HCT116 (cell line): ENCODE data around the gene ATRN.

Experiments used
- CBX3 ChIP-seq: IDR thresholded peaks from 2 replicates; pipeline ENCODE4 v1.6.1; 2012; ENCODE audit warnings: low read depth
- ELF1 ChIP-seq: IDR thresholded peaks from 2 replicates; pipeline ENCODE4 v1.6.1; 2012; ENCODE audit warnings: low read depth, borderline replicate concordance
- EZH2 ChIP-seq: fragments of 200-600 bp; sonication (generic); IDR thresholded peaks from 2 replicates; pipeline ENCODE4 v1.6.1; 2017; ENCODE audit warnings: antibody characterized with exemption, mixed run types
- EZH2phosphoT487 ChIP-seq: fragments of 200-600 bp; IDR thresholded peaks from 2 replicates; pipeline ENCODE4 v1.6.1; 2018; ENCODE audit warnings: antibody characterized with exemption, borderline replicate concordance
- JUND ChIP-seq: IDR thresholded peaks from 2 replicates; pipeline ENCODE4 v1.6.1; 2012
- POLR2A ChIP-seq: IDR thresholded peaks from 2 replicates; pipeline ENCODE4 v1.7.0; 2011; ENCODE audit warnings: borderline replicate concordance; ENCODE audit not compliant: insufficient read depth, insufficient read length; ENCODE audit errors: extremely low read depth
- POLR2AphosphoS5 ChIP-seq: IDR thresholded peaks from 2 replicates; pipeline ENCODE4 v1.6.1; 2011; ENCODE audit warnings: mild to moderate bottlenecking, low read depth, low read length, moderate library complexity
- RAD21 ChIP-seq: IDR thresholded peaks from 2 replicates; pipeline ENCODE4 v1.6.1; 2012; ENCODE audit warnings: low read depth, mild to moderate bottlenecking
- SP1 ChIP-seq: IDR thresholded peaks from 2 replicates; pipeline ENCODE4 v1.6.1; 2012; ENCODE audit warnings: low read depth
- TCF7L2 ChIP-seq: IDR thresholded peaks from 2 replicates; pipeline ENCODE4 v1.7.0; 2011; ENCODE audit warnings: borderline replicate concordance, inconsistent platforms; ENCODE audit not compliant: insufficient read depth, insufficient read length; ENCODE audit errors: extremely low read depth
- ZFX ChIP-seq: fragments of 450-650 bp; IDR thresholded peaks from 2 replicates; pipeline ENCODE4 v1.6.1; 2017
- TF ChIP-seq, protein P1 (sequence below), 3 experiments: fragments of 200-600 bp in 1 of 3; sonication (generic) in 1 of 3; IDR thresholded peaks in 2 of 3; conservative IDR thresholded peaks in 1 of 3; 2 replicates each; pipeline ENCODE4 v1.5.1; 2012 to 2017; ENCODE audit warnings: low read depth in 2 of 3, low read length in 2 of 3, antibody characterized with exemption in 1 of 3, borderline replicate concordance in 1 of 3, control low read depth in 1 of 3, mild to moderate bottlenecking in 1 of 3, mixed read lengths in 1 of 3, mixed run types in 1 of 3, moderate library complexity in 1 of 3; ENCODE audit not compliant: insufficient read depth in 1 of 3
- TF ChIP-seq, protein P2 (sequence below): IDR thresholded peaks from 2 replicates; pipeline ENCODE4 v1.6.1; 2012; ENCODE audit warnings: low read depth
- TF ChIP-seq, protein P3 (sequence below): IDR thresholded peaks from 2 replicates; pipeline ENCODE4 v1.6.1; 2012

DNA sequence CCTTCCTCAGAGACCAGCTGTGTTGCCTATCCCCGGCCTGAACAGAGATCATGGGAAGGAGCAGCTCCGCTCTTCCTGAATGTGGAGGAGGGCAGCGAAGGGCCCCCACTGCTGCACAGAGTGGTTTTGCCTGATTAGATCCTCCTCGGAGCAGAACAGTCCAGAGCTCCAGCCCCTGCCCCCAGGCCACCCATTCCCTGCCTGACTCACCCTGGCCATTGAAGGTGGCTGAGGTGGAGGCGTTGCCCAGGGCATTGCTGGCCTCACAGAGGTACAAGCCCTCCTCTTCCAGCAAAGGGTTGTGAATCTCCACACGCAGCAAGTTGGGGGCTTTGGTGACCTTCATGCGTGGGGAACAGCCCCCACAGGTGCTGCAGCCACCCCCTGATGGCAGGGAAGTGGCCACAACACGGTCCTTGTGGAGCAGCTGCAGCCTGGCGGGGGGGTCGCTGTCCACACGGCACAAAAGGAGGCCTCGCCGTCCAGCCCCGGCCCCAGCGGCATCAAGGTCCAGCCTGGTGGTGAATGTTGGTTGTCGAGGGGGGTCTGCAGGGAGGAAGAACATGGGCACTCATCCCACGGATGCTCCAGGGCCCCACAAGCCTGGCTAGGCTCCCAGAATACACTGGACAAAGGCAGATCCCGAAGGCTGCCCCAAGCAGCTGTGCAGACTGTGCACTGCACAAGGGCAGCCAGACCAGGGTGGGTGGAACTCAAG, 226.9 kb downstream of the ATRN start:
- TF ChIP-seq, protein P1, sequence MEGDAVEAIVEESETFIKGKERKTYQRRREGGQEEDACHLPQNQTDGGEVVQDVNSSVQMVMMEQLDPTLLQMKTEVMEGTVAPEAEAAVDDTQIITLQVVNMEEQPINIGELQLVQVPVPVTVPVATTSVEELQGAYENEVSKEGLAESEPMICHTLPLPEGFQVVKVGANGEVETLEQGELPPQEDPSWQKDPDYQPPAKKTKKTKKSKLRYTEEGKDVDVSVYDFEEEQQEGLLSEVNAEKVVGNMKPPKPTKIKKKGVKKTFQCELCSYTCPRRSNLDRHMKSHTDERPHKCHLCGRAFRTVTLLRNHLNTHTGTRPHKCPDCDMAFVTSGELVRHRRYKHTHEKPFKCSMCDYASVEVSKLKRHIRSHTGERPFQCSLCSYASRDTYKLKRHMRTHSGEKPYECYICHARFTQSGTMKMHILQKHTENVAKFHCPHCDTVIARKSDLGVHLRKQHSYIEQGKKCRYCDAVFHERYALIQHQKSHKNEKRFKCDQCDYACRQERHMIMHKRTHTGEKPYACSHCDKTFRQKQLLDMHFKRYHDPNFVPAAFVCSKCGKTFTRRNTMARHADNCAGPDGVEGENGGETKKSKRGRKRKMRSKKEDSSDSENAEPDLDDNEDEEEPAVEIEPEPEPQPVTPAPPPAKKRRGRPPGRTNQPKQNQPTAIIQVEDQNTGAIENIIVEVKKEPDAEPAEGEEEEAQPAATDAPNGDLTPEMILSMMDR (IDR thresholded peaks at IDR 0.05 in 2 of 3, conservative IDR thresholded peaks at IDR 0.05 in 1 of 3; ENCODE audit: borderline replicate concordance in 1 of 3, insufficient read depth in 1 of 3, low read depth in 2 of 3, low read length in 2 of 3): no peak
- TF ChIP-seq POLR2AphosphoS5 (no peak), EZH2 (no peak), ZFX (no peak), JUND (no peak), POLR2A (no peak), TCF7L2 (no peak), SP1 (no peak), CBX3 (no peak), ELF1 (no peak), EZH2phosphoT487 (no peak), RAD21 (no peak)
- TF ChIP-seq, protein P2, sequence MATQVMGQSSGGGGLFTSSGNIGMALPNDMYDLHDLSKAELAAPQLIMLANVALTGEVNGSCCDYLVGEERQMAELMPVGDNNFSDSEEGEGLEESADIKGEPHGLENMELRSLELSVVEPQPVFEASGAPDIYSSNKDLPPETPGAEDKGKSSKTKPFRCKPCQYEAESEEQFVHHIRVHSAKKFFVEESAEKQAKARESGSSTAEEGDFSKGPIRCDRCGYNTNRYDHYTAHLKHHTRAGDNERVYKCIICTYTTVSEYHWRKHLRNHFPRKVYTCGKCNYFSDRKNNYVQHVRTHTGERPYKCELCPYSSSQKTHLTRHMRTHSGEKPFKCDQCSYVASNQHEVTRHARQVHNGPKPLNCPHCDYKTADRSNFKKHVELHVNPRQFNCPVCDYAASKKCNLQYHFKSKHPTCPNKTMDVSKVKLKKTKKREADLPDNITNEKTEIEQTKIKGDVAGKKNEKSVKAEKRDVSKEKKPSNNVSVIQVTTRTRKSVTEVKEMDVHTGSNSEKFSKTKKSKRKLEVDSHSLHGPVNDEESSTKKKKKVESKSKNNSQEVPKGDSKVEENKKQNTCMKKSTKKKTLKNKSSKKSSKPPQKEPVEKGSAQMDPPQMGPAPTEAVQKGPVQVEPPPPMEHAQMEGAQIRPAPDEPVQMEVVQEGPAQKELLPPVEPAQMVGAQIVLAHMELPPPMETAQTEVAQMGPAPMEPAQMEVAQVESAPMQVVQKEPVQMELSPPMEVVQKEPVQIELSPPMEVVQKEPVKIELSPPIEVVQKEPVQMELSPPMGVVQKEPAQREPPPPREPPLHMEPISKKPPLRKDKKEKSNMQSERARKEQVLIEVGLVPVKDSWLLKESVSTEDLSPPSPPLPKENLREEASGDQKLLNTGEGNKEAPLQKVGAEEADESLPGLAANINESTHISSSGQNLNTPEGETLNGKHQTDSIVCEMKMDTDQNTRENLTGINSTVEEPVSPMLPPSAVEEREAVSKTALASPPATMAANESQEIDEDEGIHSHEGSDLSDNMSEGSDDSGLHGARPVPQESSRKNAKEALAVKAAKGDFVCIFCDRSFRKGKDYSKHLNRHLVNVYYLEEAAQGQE: no peak
- TF ChIP-seq, protein P3, sequence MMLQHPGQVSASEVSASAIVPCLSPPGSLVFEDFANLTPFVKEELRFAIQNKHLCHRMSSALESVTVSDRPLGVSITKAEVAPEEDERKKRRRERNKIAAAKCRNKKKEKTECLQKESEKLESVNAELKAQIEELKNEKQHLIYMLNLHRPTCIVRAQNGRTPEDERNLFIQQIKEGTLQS: no peak
